ENCODE measurements around the gene SLC4A11.
A peak's percentile ranks its signal among the peaks of the same experiment; 100 is the strongest.
"Not testable (repeated sequence)": the region's sequence is repeated elsewhere in the genome, so short reads cannot be mapped to it uniquely, and the experiment has no call there.

Gene SLC4A11

DNA sequence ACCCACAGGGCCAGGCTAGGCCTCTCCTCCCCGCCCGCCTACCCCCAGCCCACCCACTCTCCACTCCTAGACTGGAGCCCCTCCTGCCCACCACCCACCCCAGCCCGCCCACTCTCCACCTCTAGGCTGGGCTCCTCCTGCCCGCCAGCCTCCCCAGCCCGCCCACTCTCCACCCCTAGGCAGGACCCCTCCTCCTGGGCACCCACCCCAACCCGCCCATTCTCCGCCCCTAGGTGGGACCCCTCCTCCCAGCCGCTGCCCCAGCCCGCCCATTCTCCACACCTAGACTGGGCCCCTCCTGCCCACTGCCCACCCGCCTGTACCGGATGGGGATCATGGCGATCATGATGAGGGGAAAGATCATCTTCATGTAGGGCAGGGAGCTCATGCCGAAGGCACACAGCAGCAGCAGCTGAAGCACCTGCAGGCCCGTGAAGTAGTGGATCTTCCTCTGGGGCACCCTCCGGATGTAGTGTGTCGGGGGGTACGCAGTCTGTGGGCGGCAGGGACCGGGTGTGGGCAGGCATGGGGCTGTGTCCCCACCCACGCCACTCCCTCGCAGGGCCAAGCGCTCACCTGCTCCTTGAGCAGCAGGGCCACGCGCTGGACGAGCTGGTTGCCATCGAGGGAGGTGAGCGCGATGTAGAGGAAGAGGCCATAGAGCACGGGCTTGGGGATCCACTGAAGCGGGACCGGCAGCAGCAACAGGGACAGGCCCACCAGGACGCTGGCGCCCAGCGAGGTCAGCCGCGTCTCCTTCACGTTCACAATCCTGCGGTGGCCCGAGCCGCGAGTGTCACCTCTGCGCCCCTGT, 10.8 kb downstream of the SLC4A11 start:
- no peak for DNase-seq (ENCODE audit: low read depth in 2 of 2)

DNA sequence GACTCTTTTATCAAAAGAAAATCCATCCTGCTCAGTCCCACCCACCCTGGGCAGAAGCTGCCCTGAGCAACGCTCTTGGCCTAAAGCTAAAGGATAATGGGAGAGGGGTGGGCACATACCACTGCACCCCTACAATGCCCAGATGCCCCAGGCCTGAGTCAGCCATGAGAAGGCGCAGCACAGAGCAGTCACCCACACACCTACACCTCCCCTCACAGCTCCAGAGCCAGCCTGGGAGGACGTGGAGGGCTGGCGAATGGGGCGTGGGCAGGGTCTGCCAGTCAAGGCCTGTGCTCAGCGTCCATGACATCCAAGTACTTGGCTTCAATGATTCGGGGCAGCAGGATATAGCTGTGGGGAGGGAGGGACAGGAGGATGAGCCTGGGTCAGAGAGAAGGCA, 11.5 kb downstream of the SLC4A11 start:
- DNase-seq (ENCODE audit: low read depth in 2 of 2): no peak

DNA sequence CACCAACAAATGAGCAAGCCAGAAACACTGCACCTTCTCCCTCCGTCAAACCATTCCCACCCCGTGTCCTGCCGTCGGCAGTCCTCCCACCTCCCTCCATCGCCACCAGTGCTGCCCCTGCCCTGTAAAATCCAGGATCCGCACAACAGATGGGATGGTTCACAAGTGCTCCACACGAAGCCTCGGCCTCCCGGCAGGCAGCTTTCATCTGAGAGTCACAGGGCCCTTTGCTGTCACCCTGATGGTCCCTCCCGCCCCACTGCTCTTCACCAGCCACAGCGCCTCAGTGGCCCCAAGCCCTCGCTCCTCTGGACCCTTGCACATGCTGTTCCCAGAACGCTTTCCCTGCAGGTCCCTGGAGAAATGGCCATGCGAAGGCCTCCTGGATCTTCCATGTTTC, 12.1 kb downstream of the SLC4A11 start:
- DNase-seq (ENCODE audit: low read depth in 2 of 2): no peak

DNA sequence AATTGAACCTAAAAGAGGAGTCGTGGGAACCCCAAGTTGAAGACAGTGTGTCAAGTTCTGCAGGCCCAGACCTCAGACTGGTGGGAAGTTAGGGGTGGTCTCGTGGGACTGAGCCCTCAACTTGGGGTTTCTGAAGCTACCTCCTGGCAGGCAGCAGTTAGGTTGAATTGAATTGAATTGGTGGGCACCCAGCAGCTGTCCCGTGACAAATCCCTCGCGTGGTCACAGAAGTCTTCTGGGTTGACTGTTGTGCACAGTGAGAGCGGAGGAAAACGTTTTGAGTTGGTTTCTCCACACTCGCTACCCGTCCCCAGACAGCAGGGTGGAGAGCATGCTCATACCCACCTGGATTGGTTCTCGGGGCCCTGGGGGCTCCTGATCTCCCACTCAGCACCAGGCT, 12.9 kb downstream of the SLC4A11 start:
- DNase-seq (ENCODE audit: low read depth in 2 of 2): no peak

DNA sequence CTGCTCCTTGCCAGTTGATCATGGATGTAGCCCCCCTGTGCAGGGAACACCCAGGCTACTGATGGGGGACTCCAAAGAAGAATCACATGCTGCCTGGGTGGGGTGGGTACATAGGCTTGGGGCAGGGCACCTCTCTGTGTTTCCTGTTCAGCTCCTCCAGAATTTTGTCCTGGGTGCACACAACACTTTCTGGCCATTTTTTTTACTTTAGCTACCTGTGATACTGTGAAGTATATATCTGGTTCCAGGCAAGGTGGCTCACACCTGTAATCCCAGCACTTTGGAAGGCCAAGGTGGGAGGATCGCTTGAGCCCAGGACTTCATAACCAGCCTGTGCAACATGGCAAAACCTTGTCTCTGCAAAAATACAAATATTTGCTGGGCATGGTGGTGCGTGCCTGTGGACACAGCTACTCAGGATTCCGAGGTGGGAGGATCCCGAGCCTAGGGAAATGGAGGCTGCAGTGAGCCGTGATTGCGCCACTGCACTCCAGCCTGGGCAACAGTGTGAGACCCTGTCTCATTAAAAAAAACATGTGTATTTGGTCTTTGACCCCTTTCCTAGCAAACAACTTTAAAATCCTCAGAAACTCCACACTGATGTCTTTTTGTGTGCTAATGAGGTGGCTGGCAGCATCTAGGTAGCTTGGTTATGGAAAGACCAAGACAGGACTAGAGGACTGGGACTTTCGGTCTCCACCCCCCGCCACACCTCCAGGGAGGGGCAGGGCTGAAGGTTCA, 14.1 kb downstream of the SLC4A11 start:
- no peak for DNase-seq (ENCODE audit: low read depth in 2 of 2)

DNA sequence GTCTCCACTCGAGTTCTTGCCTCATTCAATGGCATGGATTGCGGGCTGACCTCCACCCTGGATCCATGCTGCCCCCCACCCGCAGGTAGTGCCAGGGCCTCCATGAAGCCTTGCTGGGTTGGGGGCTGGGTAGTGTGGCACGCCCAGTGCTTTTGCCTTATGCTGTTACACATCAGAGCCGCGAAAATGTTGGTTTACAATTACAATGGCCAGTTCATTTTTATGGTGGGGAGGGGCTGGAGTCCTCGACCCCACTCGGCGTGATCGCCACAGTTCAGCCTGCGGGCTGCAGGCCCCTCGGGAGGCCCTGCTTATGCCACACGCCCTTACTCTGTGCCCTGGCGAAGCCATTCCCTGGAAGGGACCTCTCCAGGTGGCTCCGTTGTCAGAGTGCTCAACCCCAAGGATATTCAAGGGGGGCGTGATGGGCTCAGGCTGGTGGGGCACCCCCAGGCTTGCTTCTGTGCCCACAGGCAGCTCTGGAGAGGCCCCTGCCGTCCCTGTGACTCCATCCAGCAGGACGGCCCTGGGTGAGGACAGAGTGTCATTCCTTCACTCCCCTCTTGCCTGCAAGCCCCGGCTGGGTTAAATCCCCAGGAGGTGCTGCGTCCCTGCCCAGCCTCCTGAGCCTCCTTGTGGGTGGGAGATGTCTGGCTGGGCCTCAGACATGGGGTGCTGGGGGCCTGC, 14.9 kb downstream of the SLC4A11 start:
- DNase-seq (ENCODE audit: low read depth in 2 of 2): no peak

DNA sequence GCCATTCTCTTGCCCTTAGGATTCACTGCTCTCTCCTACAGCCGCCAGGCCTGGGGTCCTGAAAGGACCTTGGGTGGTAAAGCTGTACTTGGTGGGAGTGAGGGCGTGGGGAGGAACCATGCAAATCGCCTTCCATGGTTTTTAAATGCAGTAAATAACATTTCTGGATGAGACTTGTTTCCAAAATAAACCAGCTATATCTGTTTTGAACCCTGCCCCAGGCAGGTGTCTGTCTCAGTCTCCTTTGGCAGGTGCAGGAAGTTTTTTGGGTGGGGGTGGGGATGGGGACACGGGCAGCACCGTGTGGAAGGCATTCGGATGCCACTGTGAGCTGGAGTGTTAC, 15.4 kb downstream of the SLC4A11 start:
- DNase-seq (ENCODE audit: low read depth in 2 of 2): no peak

DNA sequence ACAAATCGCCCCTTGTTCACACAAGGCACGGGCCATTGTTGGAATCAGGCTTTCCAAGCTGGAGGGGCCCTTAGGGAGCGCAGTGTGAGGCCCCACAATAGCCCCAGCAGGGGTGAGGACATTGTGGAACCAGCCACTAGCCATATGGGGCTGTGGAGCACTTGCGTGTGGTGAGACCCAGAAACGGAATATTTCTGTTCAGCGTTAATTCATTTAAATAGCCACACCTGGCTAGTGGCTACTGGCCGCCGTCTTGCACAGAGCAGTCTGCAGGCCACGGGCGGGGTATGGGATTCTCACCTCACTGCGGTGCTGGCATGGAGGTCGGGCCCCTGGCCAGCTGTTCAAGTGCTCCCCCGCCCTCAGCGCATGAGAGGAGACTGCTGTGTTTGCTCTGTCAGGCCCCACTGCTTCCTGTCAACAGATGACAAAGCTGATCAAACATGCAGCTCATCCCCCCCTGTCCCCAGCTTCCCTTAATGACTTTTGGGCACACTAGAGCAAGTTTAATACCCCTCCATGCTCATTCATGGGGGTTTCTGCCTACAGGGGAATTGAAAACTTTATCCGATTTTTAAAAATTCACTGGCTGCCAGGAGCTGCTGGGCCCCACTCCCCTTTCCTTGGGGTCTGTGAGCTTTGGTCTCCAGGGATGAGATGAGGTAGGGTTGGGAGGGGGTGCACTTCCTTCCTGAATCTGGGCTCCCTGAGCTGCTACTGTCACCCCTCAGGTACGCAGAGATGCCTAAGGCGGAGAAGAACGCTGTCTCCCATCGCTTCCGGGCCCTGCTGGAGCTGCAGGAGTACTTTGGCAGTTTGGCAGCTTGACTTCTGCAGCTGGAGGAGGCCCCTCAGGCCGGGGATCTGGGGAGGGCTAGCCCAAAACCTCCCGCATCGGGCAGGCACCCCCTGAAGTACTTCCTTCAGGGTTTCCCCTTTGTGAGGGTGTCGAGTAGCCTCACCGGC, 16.1 kb downstream of the SLC4A11 start:
- no peak for DNase-seq (ENCODE audit: low read depth in 2 of 2)

DNA sequence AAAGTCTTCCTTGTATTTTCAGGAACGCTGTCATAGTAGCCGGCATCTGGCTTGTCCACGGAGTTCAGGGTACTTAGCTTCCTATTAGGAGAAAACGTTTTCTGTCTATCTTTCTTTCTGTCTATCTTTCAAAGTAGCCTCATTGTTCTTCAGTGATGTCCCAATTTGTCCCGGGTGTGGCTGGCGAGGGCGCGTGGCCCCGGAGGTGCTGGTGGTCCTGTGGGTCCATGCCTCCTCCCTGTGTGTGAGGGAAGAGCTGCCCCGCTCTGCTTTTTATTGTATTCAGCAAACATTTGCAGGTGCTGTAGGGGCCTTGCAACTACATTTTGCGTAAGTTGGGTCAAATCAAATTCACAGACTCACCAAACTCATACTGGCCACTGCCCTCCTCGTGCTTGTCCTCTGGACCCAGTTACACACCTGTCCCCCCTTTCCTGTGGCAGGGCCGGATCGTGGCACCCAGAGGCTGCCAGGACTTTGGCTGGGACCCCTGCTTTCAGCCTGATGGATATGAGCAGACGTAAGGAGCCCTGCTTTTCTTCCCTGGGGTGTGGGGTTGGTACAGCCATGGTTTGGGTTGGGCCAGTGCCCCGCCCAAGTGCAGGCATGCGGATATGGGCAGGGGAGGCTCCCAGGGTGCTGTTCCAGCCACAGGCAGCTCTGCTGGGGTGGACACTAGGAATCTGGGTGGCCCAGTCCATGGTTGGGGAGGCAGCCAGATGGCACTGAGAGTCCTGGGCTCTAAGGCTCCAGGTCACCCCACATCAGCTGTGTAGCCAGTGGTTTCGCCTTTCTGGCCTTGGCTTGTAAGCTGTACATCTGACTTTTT, 17.4 kb downstream of the SLC4A11 start:
- no peak for DNase-seq (ENCODE audit: low read depth in 2 of 2)

DNA sequence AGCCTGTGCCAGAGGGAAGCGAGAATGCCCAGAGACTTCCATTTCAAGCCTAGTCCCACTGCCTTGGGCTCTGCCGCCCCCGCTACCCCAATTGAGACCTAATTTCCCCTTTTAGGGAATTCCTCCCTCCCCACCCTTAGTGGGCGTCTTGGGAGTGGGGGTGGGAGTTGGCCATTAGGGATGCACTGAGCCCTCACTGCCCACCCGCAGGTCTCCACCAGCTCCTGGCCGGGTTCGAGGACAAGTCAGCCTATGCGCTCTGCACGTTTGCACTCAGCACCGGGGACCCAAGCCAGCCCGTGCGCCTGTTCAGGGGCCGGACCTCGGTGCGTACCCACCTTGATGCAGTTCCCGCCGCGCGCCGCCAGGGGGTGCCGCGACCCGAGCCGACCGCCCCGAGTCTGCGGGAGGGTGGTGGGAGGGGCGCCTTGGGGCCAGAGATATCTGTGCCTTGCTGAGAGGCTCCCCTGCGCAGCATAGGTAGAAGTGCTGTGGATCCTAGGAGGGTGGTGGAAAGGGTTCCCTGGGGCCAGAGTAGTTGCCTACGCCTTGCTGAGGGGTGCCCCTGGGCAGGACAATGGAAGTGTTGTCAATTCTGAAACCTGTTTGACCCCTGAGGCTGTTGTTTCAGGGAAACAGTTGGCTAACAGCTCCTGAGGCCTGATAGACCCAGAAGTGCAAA, 20.5 kb downstream of the SLC4A11 start:
- peak; percentile 47 to 55 for DNase-seq (ENCODE audit: low read depth in 2 of 2)

DNA sequence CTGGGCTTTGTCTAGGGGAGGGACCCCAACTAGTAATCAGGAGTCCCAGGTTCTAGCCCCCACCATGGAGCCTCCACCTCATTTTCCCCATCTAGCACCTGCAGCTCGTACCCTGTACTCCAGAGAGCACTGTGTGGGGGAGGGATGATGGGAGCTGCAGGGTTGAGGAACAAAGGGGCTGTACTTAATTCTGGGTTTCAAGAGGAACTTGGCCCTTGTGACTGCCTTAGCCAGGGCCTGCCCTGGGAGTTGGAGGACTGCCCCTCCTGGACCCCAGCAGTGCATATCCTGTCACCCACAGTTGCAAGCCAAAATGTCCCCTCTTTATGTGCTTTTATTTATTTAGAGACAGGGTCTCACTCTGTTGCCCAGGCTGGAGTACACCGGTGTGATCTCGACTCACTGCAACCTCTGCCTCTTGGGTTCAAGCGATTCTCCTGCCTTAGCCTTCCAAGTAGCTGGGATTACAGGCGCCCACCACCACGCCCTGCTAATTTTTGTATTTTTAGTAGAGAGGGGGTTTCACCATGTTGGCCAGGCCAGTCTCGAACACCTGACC, 23.6 kb downstream of the SLC4A11 start:
- DNase-seq (ENCODE audit: low read depth in 2 of 2): not testable (repeated sequence)

DNA sequence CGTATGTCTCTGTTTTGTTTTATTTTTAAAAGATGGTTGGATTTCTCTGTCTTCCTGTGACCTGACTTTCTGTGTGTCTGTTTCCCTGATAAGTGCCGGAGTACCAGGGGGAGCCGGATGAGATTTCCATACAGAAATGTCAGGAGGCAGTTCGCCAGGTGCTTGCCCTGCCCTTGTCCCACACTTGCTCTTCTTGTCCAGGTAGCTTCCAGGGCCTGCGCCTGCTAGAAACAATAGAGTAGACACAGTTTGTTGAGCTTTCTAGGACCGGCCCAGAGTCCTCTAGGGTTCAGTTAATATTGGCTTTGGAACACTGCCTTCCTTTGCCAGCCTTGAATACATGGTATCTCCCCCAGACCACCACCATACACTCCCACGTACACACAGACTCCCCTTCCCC, 25.8 kb downstream of the SLC4A11 start:
- no peak for DNase-seq (ENCODE audit: low read depth in 2 of 2)

DNA sequence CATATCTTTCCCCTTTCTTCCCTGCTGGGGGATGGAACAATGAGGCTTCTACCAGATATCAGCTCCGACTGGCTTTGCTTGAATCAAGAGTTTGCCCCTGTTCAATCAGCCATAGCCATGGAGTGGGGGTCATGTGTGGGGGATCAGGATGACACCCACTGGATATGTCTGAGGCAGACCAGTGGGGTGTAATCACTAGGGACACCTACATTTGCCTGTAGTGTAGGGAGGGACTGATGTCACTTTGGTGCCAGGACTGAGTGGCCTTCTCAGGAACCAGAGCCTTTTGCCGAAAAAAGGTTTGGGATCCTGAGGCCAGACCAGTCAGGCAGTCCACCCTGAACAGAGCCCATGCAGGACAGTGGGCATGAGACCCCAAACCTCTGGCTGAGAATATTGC, 28.6 kb downstream of the SLC4A11 start:
- no peak for DNase-seq (ENCODE audit: low read depth in 2 of 2)

DNA sequence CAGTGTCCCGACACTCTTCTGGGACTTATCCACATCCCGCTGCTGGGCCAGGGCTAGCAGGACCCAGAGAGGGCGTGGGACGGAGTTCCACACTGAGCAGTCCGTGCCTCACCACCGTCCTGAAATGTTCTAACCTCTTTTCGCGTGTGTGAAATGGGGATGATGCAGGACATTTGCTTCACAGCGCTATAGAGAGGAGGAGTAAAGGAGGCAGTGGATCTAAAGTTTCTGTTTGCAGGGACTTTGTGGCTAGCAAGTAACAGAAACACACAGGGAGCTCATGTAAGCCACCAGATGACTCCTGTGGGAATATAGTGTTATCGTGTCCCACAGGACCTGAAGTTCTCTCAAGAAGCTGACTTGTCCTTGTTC, 29.1 kb downstream of the SLC4A11 start:
- DNase-seq (ENCODE audit: low read depth in 2 of 2): no peak

DNA sequence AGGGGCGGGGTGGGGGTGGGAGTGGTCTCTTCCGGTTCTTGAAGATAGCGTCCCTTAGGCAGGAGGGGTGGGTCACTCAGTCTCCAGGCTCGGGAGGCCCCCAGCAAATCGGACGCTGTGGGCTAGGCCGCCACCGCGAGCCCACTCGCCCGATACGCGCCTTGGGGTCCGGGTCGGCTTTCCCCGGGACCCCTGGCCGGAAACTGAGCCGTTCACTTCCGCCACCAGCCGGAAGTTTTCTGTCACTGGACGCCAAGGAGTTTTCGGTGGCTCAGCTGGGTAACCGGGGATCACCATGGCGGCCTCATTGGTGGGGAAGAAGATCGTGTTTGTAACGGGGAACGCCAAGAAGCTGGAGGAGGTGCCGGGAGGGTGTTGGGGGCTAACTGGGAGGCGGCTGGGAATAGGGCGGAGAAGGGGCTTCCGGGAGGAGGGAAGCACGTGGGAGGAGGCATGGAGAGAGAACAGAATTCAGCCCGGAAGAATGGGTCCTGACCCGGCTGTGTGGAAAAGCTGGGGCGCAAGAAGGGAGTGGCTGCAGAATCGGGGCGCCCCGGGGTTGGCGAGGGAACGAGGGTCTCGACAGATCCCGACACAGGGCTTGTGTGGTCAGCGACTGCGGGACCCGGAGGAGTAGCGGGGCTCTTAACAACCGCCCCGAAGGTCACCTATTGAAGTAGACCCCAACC, 29.6 kb downstream of the SLC4A11 start, which contains the start of gene ITPA:
Gene ITPA, plus strand, starts transcription at position 242 of the 689 bp plus-strand sequence. Its CDS starts 54 bp downstream, at position 296.
- DNase-seq (ENCODE audit: low read depth in 2 of 2): peak in 1 of 2 donors; percentile 26

DNA sequence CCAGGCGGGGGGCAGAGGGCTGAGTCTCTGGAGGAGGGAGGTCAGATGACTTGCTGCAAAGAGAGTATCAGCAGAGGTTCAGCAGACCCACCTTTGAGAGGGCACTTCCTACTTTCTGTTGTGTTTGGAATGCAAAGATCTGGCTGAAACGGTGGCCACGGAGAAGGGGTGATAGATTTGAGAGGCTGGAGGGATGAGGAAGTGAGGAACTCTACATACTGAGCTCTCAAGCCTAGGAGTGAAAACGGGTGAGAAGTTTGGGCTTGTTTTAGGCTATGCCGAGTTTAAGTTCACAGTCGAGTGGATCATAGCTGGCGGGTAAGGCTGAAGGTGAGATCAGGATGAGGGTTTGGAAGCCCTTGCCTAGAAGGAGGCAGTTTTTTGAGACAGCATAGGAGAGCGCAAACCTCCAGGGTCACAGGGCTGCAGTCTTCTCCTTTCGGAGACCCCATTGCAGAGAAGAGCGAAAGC, 30.2 kb downstream of the SLC4A11 start:
- DNase-seq (ENCODE audit: low read depth in 2 of 2): no peak

DNA sequence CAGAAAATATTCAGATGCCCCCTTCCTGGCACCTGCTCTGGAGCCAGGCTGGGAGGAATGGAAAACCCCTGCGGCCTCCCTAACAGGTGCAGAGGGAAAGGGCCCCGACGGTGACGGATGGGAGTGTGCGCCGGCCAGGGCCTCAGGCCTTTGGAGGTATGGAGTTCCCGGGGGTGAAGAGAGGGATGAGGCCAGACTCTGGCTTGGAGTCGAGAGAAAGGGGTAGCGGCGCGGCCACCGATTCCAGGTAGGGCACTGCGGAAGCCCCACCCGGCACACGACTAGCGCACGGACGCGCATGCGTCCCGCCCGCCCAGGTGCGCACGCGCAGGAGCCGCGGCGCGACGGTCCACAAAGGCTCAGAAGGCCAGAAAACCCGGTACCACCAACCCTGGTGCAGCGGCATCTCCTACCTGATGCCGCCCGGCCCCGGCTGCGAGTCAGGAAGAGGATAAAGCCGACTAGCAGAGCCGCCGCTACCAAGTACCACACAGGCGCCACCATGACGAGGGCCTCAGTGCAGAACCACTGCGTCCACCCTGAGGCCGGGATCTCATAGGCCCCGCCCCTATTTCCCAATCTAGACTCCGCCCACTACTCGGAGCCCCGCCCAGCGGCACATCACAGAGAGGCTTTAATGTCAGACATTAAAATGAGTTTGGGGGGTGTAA, 34.7 kb downstream of the SLC4A11 start, which contains the start of gene DDRGK1:
Gene DDRGK1, minus strand, starts transcription at position 559 of the 671 bp plus-strand sequence. Its CDS starts 55 bp downstream, at position 504.
- DNase-seq (ENCODE audit: low read depth in 2 of 2): peak; percentile 83
